SU-DHL-6 (cell line): ENCODE measurements around the gene PIGZ.
"Not testable (repeated sequence)": the region's sequence is repeated elsewhere in the genome, so short reads cannot be mapped to it uniquely, and the experiment has no call there.

ENCODE experiments used
- CTCF ChIP-seq: fragments of 200-600 bp; sonication (generic); IDR thresholded peaks from one replicate; pipeline ENCODE4 v1.5.1; 2017; ENCODE audit warnings: antibody characterized with exemption, mild to moderate bottlenecking, low read length, moderate library complexity; ENCODE audit not compliant: insufficient read depth, poor library complexity, severe bottlenecking
- EZH2phosphoT487 ChIP-seq: fragments of 200-600 bp; sonication (generic), shearing (Covaris generic); conservative IDR thresholded peaks from 2 replicates; pipeline ENCODE4 v1.6.1; 2018; ENCODE audit warnings: mild to moderate bottlenecking, antibody characterized with exemption, low read length, moderate library complexity, mixed read lengths

GRCh38 chr3:196944037-196944790 lies 24.4 kb downstream of the PIGZ start:
- TF ChIP-seq CTCF, EZH2phosphoT487: not testable (repeated sequence)
